Measurements from ENCODE around the gene LPAR1.

DNA sequence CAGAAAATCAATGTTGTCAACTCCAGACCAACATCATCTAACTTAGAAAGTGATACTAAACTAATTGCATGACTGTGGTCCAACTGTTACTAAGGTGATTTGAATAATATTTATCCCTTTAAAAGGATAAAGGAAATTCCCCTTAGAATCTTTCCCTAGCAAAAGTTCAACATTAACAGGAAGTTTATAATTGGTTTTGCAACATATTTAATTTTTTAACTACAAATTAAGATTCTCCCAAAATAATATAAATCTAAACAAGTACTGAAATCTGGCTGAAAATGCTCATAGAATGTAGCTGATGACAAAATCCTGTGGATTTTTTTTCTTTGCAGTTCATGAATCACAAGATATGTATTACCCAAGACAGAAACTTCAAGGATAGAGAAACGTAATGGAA lies 151.4 kb downstream of the LPAR1 start:
- TF ChIP-seq, protein P1, sequence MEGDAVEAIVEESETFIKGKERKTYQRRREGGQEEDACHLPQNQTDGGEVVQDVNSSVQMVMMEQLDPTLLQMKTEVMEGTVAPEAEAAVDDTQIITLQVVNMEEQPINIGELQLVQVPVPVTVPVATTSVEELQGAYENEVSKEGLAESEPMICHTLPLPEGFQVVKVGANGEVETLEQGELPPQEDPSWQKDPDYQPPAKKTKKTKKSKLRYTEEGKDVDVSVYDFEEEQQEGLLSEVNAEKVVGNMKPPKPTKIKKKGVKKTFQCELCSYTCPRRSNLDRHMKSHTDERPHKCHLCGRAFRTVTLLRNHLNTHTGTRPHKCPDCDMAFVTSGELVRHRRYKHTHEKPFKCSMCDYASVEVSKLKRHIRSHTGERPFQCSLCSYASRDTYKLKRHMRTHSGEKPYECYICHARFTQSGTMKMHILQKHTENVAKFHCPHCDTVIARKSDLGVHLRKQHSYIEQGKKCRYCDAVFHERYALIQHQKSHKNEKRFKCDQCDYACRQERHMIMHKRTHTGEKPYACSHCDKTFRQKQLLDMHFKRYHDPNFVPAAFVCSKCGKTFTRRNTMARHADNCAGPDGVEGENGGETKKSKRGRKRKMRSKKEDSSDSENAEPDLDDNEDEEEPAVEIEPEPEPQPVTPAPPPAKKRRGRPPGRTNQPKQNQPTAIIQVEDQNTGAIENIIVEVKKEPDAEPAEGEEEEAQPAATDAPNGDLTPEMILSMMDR (IDR thresholded peaks at IDR 0.05) = no peak
- no peak for TF ChIP-seq EZH2phosphoT487 (IDR thresholded peaks at IDR 0.05)
